22Rv1 (cell line): ENCODE results near the gene ZNF525.
A peak's percentile ranks its signal among the peaks of the same experiment; 100 is the strongest.
"Not testable (repeated sequence)": the region's sequence is repeated elsewhere in the genome, so short reads cannot be mapped to it uniquely, and the experiment has no call there.

Experiments
- H3K27ac ChIP-seq: fragments of 450-650 bp; 2 replicates; pipeline ENCODE4 v1.5.1; 2017
- ZFX ChIP-seq: fragments of 450-650 bp; IDR thresholded peaks from 2 replicates; pipeline ENCODE4 v1.6.1; 2017; ENCODE audit warnings: antibody characterized with exemption, borderline replicate concordance
- TF ChIP-seq, protein P1 (sequence below): fragments of 450-650 bp; IDR thresholded peaks from 2 replicates; pipeline ENCODE4 v1.5.1; 2017; ENCODE audit warnings: mild to moderate bottlenecking

Gene ZNF525

DNA sequence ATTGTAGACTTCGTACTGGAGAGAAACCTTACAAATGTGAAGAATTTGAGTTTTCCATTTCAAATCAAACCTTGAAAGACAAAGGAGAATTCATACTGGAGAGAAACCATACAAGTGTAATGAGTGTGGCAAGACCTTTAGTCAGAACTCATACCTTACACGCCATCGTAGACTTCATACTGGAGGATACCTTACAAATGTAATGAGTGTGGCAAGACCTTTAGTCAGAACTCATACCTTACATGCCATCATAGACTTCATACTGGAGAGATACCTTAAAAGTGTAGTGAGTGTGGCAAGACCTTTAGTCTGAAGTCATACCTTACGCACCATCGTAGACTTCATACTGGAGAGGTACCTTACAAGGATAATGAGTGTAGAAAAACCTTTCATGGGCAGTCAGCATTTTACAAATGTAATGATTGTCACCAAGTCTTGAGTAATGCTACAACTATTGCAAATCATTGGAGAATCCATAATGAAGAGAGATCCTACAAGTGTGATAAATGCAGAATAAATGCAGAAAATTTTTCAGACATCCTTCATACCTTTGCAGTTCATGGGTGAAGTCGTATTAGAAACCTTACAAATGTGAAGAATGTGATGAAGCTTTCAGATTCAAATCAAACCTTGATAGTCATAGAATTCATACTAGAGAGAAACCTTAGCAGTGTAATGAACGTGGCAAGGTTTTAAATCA is 44.1 kb downstream of the ZNF525 start:
- TF ChIP-seq ZFX = no peak
- TF ChIP-seq, protein P1, sequence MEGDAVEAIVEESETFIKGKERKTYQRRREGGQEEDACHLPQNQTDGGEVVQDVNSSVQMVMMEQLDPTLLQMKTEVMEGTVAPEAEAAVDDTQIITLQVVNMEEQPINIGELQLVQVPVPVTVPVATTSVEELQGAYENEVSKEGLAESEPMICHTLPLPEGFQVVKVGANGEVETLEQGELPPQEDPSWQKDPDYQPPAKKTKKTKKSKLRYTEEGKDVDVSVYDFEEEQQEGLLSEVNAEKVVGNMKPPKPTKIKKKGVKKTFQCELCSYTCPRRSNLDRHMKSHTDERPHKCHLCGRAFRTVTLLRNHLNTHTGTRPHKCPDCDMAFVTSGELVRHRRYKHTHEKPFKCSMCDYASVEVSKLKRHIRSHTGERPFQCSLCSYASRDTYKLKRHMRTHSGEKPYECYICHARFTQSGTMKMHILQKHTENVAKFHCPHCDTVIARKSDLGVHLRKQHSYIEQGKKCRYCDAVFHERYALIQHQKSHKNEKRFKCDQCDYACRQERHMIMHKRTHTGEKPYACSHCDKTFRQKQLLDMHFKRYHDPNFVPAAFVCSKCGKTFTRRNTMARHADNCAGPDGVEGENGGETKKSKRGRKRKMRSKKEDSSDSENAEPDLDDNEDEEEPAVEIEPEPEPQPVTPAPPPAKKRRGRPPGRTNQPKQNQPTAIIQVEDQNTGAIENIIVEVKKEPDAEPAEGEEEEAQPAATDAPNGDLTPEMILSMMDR = no peak

DNA sequence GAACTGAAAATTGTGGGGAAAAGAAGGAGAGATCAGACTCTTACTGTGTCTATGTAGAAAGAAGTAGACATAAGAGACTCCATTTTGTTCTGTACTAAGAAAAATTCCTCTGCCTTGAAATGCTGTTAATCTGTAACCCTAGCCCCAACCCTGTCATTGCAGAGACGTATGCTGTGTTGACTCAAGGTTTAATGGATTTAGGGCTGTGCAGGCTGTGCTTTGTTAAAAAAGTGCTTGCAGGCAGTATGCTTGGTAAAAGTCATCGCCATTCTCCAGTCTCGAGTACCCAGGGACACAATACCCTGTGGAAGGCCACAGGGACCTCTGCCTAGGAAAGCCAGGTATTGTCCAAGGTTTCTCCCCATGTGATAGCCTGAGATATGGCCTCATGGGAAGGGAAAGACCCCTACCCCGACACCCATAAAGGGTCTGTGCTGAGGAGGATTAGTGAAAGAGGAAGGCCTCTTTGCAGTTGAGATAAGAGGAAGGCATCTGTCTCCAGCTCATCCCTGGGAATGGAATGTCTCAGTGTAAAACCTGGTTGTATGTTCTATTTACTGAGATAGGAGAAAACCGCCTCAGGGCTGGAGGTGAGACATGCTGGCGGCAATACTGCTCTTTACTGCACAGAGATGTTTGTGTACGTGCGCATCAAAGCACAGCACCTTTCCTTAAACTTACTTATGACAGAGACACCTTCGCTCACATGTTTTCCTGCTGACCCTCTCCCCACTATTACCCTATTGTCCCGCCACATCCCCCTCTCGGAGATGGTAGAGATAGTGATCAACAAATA is 55.2 kb downstream of the ZNF525 start:
- H3K27ac ChIP-seq = not testable (repeated sequence)

More for the DNA sequence above, 44.1 kb downstream of the ZNF525 start:
- no peak overlapping the region for H3K27ac ChIP-seq

DNA sequence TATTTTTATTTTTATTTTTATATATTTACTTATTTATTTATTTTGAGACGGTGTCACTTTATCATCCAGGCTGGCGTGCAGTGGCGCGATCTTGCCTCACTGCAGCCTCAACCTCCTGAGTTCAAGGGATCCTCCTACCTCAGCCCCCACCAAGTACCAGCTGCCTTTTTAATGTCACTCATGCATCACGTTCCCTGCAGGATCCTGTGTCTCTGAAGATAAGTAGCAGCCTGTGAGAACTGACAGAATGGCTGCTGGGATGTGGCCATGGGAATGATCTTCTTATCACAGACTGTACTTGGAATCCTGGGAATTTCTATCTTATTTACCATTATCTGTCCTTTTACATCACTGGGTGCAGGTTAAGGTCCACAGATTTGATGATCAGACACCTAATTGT is 57.0 kb downstream of the ZNF525 start:
- no peak overlapping the region for H3K27ac ChIP-seq
- no peak for TF ChIP-seq ZFX
- TF ChIP-seq, protein P1 = no peak

DNA sequence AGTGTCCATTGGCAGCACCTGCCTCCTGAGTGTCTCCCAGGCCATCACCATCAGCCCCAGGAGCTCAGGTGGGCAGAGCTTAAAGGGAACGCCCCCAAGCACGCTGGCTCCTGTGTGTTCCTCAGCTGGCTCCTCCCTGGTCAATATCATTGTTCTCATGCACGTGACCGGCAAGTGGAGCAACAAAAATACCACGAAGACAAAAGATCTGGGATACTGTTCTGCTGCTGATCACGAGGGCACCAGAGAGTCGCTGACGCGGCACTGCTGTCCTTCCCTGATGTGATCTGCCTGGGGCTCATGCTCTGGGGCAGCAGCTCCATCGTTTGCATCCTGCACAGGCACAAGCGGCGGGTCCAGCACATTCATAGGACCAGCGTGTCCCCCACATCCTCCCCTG is 57.6 kb downstream of the ZNF525 start:
- not testable (repeated sequence) for H3K27ac ChIP-seq

DNA sequence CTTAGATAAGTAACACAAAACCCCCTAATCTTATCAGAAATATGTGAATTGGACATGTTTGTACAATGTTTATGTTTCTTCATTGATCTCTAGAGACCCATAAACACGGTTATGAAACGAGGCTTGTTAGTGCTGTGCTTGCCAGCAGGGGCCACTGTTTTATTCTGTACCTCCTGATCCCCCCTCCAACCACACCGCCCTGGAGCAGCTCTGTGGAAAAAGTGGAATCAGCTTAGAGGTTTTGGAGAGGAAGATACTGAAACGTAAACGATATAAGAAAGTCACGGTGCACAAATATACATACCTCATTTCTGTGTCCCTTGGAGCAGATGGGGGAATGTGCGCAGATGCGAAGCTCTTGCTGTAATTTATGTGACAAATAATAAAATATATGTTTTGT is 58.2 kb downstream of the ZNF525 start:
- H3K27ac ChIP-seq = not testable (repeated sequence)

DNA sequence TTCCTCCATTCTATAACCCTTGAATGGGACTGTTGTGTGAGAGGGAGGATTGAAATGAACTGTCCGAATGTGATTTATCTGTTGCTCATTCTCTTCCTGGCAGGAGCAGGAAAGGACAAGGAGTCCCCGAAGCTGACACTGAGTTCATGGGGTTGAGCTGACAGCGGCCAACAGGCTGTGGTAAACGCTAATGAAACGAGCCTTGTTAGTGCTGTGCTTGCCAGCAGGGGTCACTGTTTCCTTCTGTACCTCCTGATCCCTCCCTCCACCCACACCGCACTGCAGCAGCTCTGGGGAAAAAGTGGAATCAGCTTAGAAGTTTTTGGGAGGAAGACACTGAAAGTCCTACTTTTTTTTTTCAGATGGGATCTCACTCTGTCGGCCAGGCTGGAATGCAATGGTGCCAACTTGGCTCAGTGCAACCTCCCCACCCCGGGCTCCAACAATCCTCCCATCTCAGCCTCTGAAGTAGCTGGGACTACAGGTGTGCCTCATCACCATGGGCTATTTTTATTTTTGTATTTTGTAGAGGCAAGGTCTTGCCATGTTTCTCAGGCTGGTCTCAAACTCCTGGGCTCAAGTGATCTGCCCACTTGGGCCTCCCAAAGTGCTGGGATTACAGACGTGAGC is 59.6 kb downstream of the ZNF525 start:
- TF ChIP-seq ZFX = no peak
- TF ChIP-seq, protein P1 = peak; percentile 83
- no peak overlapping the region for H3K27ac ChIP-seq

DNA sequence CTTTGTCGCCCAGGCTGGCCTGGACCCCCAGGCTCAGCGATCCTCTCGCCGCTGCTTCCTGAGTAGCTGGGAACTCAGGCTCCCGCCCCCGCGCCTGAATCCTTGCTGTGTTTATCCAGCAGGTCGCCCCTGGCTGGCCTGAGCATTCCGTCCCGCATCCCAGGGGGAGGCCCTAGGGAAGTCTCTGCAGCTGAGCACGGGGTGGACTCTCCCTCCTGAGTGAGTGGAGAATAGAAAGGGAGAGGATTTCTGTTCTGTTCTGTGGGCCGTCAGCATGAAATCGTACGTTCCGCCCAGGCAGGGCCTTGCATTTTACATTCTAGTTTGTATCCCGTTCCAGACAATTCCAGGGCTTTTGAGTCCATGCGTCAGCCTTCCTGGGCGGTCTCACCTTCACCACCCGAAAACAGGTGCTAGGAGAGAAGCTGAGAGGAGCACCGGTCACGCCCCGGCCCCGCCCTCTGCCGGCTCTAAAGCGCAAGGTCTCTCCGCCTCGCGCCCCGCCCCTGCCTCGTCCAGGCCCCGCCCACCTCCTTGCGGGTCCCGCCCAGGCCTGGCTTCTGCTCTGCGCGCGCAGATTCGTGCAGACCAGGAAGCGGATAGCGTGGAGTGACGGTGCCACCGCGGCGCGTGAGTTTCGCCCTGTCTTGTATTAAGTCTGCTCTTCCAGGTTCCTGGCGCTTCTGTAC is 66.0 kb downstream of the ZNF525 start, which contains the start of gene ZNF761:
Gene ZNF761, plus strand, starts transcription at position 586 of the 689 bp plus-strand sequence. CDS start 15,285 bp downstream, outside the sequence.
- TF ChIP-seq, protein P1 = no peak
- TF ChIP-seq ZFX = no peak

DNA sequence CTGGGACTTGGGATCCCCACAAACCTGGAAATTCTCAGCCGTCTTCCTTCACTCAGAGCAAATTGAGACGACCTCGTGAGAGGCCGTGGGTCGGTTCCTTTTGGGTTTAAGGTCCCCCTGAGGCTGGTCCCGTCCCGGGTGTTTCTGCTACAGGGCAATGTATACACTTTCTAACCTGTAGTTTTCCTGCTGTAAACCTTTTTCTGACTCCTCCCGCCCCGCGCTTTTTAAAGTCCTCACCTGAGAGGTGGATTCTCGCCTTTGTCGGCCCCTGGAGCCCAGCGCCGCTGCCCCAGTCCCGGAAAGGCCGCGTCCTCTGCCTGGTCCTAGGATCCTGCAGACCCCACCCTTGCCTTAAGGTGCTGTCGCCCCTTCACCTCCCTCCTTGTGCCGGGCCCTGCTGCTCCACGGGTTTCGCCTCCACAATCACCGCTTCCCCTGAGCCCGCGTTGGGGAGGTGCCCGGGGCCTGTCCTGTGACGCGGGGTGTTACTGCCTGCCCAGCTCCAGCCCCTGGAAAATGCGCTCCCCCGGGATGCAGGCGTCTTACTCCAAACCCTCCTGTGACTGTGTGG is 66.7 kb downstream of the ZNF525 start:
- H3K27ac ChIP-seq = peak overlapping the region; percentile 74
- TF ChIP-seq, protein P1 = no peak
- TF ChIP-seq ZFX = no peak

More for the DNA sequence above, 66.0 kb downstream of the ZNF525 start, which contains the start of gene ZNF761:
- peak within 1 kb of the TSS; percentile 74 for H3K27ac ChIP-seq
